Bronchial epithelial cell (primary cell): ENCODE results near the gene TBC1D22A. TPM values are rescaled to one million over a fixed set of nuclear protein-coding genes. Genes with fewer than 3 reads are reported as not detected.

Experiments
- DNase-seq: peaks from one replicate; pipeline ENCODE4 v3.0.0-alpha.2; 2010; ENCODE audit warnings: low read depth
- FAIRE-seq: peaks from 2 replicates; lab custom pipeline; 2011; peaks lifted over from hg19 to GRCh38; lab: Jason Lieb, UNC
- H3K27me3 ChIP-seq: 2 replicates; pipeline ENCODE4 v1.5.1; 2011; ENCODE audit warnings: low read length; ENCODE audit not compliant: control insufficient read depth, insufficient read depth
- H3K36me3 ChIP-seq: 2 replicates; pipeline ENCODE4 v1.5.1; 2011; ENCODE audit warnings: low read length; ENCODE audit not compliant: control insufficient read depth, insufficient read depth
- H3K4me3 ChIP-seq: 2 replicates; pipeline ENCODE4 v1.5.1; 2011; ENCODE audit warnings: mild to moderate bottlenecking, low read depth, low read length, control low read depth
- CTCF ChIP-seq: IDR thresholded peaks from 2 replicates; pipeline ENCODE4 v1.5.1; 2011; ENCODE audit warnings: mild to moderate bottlenecking, moderate library complexity, low read length, control low read depth, inconsistent platforms; ENCODE audit not compliant: insufficient read depth, severe bottlenecking
- total RNA-seq: library from RNA; depleted of rRNA; stranded (reverse); fragments of >200 nt; gene quantifications from 2 replicates; pipeline ENCODE4 v1.2.1, GENCODE V29; 2014

The TBC1D22A gene
- total RNA-seq, 1 donor from 2014 or later: 10.0 TPM

DNA sequence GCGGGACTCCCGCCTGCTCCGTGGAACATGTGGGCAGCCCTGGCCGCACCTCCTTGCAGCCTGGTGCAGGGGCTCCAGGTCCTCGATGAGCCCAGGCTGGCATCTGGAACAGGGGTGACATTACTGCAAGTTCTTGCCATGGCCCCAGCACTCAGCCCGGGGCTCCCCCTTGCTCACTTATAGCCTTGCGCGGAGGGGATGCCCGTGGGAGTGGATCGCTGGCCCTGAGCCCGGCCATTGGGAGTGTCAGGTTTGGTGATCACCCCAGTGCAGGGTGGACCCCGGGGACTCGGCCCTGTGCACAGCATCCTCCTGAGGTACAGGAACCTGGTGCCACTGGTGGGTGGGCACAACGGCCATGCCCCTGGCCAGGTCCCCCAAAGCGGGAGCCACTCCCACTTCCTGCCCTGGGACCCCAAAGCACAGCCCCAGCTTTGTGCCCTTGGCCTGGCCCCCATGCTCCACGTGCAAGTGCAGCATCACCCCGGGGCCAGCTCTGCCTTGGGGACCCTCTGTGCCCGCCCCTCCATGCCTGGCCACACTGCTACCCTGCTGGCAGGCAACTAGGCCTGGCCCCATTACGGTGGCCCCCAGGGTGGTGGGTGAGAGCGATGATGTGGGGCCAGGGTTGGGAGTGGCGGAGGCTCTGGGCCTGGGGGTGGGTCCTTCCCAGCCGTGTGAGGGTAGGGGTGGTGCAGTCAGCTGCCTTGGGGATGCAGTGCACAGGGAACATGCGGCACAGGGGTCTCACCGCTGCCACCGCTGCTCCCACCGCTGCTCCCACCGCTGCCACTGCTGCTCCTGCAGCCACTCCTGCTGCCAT, 439.8 kb downstream of the TBC1D22A start:
- DNase-seq (no peak), FAIRE-seq (no peak)

DNA sequence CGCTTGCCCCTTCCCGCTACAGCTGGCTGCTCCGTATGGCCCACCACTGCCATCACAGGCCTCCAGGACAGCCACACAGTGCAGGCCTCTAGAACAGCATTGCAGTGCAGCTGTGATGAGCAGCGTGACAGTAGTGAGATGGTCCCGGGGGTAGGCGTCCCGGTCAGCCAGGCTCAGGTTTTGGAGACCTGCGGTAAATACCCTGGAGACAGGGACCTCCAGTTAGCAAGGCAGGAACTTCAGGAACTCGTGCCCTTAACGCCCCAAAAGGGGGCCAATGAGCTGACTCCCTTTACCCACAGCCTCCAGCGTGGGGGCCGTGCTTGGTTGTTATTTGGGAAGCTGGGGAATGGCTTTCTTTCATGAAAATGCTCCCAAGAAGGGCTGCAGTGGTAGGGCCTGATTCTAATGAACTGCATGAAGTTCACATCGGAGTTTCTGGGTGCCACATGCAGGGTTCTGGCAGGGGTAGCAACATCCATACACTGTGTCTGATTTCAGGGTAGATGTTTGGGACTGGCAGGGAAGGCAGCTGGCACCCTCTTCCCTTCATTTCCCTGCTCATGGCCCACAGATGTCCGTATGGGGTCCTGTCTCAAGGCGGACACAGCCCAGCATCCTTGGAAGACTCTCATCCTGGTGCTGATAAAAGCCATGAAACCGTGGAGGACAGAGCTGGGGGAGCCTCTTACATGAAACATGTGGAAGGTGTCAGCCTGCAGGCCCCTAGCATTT, 440.5 kb downstream of the TBC1D22A start:
- Histone ChIP-seq H3K27me3 (no peaks in the 10 kb centered on the region), H3K4me3 (no peak overlapping the region), H3K36me3 (no peaks in the 10 kb centered on the region)
- no peak for TF ChIP-seq CTCF
- DNase-seq: no peak
- FAIRE-seq: no peak

More for the DNA sequence above, 439.8 kb downstream of the TBC1D22A start:
- H3K27me3 ChIP-seq: no peaks in the 10 kb centered on the region
- no peak for TF ChIP-seq CTCF
- no peaks in the 10 kb centered on the region for H3K36me3 ChIP-seq
- no peak overlapping the region for H3K4me3 ChIP-seq

- DNase-seq (no peak), FAIRE-seq (no peak)
- Histone ChIP-seq H3K36me3 (no peaks in the 10 kb centered on the region), H3K4me3 (no peak overlapping the region), H3K27me3 (no peaks in the 10 kb centered on the region)
- TF ChIP-seq CTCF: no peak
These were observed 441.1 kb downstream of the TBC1D22A start for GRCh38 chr22:47203554-47203991.

DNA sequence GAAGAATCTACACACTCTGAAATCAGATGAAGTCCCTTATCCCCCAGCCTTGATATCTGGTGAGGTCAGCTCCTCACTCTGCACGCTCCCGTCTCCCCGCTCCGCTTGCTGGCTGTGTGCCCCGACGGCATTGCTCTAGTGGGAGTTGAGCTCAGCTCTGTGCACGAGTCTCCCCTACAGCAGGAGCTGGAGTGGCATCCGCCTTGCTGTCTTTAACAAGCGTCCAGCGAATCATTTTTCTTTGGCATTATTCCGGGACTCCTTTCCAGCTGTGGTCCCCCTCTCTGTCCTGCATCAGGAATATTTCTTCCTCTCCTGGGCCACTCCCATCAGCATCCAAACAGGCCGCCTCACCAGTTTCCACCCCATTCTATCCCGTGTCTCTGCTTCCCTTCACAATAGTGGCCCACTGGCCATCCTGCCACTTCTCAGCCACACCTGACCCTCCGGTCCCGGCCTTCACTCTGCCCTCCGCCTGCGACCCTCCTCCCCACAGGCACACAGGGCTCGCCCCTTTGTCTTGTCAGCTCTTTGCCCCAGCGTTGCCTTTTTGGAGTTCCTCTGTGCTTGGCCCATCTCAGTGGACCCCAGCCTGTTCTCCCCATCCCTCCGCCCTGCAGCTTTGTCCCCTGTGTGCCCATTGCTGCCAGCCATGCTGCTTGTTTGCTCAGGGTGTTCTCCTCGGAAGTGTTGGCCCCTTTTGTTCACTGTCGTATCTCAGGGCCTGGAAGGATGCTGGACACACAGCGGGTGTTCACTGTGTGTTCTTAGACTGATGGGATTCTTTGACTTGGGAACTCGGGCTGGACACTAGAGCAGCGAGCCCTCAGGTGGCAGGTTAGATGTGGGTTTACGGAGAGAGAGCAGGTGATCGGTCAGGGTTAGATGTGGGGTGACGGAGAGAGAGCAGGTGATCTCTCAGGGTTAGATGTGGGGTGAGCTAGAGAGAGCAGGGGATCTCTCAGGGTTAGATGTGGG, 441.8 kb downstream of the TBC1D22A start:
- H3K27me3 ChIP-seq: no peaks in the 10 kb centered on the region
- H3K4me3 ChIP-seq: no peak overlapping the region
- no peak for TF ChIP-seq CTCF
- H3K36me3 ChIP-seq: no peaks in the 10 kb centered on the region
- DNase-seq (no peak), FAIRE-seq (no peak)

- DNase-seq (no peak), FAIRE-seq (no peak)
- no peaks in the 10 kb centered on the region for H3K27me3 ChIP-seq
These were observed 442.6 kb downstream of the TBC1D22A start for GRCh38 chr22:47205081-47205491.

More at GRCh38 chr22:47205081-47205491, 442.6 kb downstream of the TBC1D22A start:
- no peak overlapping the region for H3K4me3 ChIP-seq
- TF ChIP-seq CTCF: no peak
- no peaks in the 10 kb centered on the region for H3K36me3 ChIP-seq
